PC-9 (cell line): Measurements from ENCODE around the gene IGFBP7. TPM values are rescaled to one million over a fixed set of nuclear protein-coding genes. Genes with fewer than 3 reads are reported as not detected.

Experiments
- BruUV-seq: library from RNA; stranded (reverse); fragments of 400-500 nt; replicated peaks from 2 replicates; lab custom pipeline; 2021; lab: Mats Ljungman, UMichigan
- CTCF ChIA-PET: fragments of 300-600 bp; sonication (Branson Sonifier 250); formaldehyde crosslinking; loops from one replicate; lab custom pipeline; 2022; ENCODE audit warnings: antibody characterized with exemption; lab: Charles Lee
- POLR2A ChIA-PET: fragments of 300-600 bp; sonication (Branson Sonifier 250); formaldehyde crosslinking; loops from one replicate; lab custom pipeline; 2022; ENCODE audit warnings: antibody characterized with exemption; ENCODE audit not compliant: unreplicated experiment; lab: Charles Lee
- DNase-seq, 2 experiments: peaks; one replicate each; pipeline versions ENCODE4 v3.0.0 to v3.0.0-alpha.2; 2015 to 2022; ENCODE audit warnings: mixed read lengths in 1 of 2
- H2AFZ ChIP-seq: fragments of 200-600 bp; sonication (generic); 2 replicates; pipeline ENCODE4 v1.8.1; 2017; ENCODE audit warnings: antibody characterized with exemption
- H3F3A ChIP-seq: fragments of 200-600 bp; sonication (generic); 2 replicates; pipeline ENCODE4 v1.8.1; 2017; ENCODE audit warnings: antibody characterized with exemption, mild to moderate bottlenecking, low read depth; ENCODE audit not compliant: insufficient read depth
- H3K27ac ChIP-seq: fragments of 200-600 bp; sonication (generic); 2 replicates; pipeline ENCODE4 v1.6.1; 2016; ENCODE audit warnings: mixed run types
- H3K27me3 ChIP-seq: fragments of 200-600 bp; sonication (generic); 2 replicates; pipeline ENCODE4 v1.6.1; 2016; ENCODE audit warnings: low read depth, mixed run types; ENCODE audit not compliant: insufficient read depth
- H3K36me3 ChIP-seq: fragments of 200-600 bp; sonication (generic); 2 replicates; pipeline ENCODE4 v1.6.1; 2016; ENCODE audit warnings: low read depth, mixed run types
- H3K4me1 ChIP-seq: fragments of 200-600 bp; sonication (generic); replicated peaks from 2 replicates; pipeline ENCODE4 v1.6.1; 2016; ENCODE audit warnings: mixed run types; ENCODE audit not compliant: insufficient read depth
- H3K4me2 ChIP-seq: fragments of 200-600 bp; sonication (generic); 2 replicates; pipeline ENCODE4 v1.6.1; 2017; ENCODE audit warnings: mixed run types
- H3K4me3 ChIP-seq: fragments of 200-600 bp; sonication (generic); 2 replicates; pipeline ENCODE4 v1.6.1; 2016; ENCODE audit warnings: mixed run types
- H3K79me2 ChIP-seq: fragments of 200-600 bp; sonication (generic); 2 replicates; pipeline ENCODE4 v1.6.1; 2017; ENCODE audit warnings: low read depth, mixed run types
- H3K9me2 ChIP-seq: fragments of 200-600 bp; sonication (generic); 2 replicates; pipeline ENCODE4 v1.8.1; 2017; ENCODE audit warnings: mild to moderate bottlenecking; ENCODE audit not compliant: insufficient read depth
- H3K9me3 ChIP-seq: fragments of 200-600 bp; sonication (generic); 2 replicates; pipeline ENCODE4 v1.8.1; 2016; ENCODE audit warnings: low read depth; ENCODE audit not compliant: insufficient read depth
- H4K20me1 ChIP-seq: fragments of 200-600 bp; sonication (generic); 2 replicates; pipeline ENCODE4 v1.8.1; 2017; ENCODE audit not compliant: insufficient read depth
- EZH2 ChIP-seq: fragments of 200-600 bp; sonication (generic); IDR thresholded peaks from 2 replicates; pipeline ENCODE4 v1.8.0; 2017; ENCODE audit warnings: antibody characterized with exemption, low read depth
- intact Hi-C: fragments of 100-400 bp; cut with micrococcal nuclease; formaldehyde crosslinking; loops from one replicate; pipeline ENCODE4 v1.10.0; 2022; ENCODE audit not compliant: unreplicated experiment
- total RNA-seq: library from RNA; stranded (reverse); gene quantifications from 2 replicates; pipeline ENCODE4 v1.2.3, GENCODE V29; 2021
- TF ChIP-seq, protein P1 (sequence below): fragments of 200-600 bp; sonication (generic); conservative IDR thresholded peaks from 2 replicates; pipeline ENCODE4 v1.6.1; 2017; ENCODE audit warnings: mixed run types, antibody characterized with exemption, mild to moderate bottlenecking, moderate library complexity

Gene IGFBP7
- total RNA-seq, 1 experiment from 2014 or later = 127 TPM

GRCh38 chr4:57136281-57136680, 26.1 kb upstream of the IGFBP7 start:
- intact Hi-C loops = no loop called here
- ChIA-PET CTCF (interaction anchor here (0.6 kb wide), 1 partner anchor 76 kb away, joined by 5 read pairs; no protein-coding TSS in a partner anchor), POLR2A (interaction anchor here (0.6 kb wide), 1 partner anchor 24 kb away, joined by 3 read pairs; no protein-coding TSS in a partner anchor)
- Histone ChIP-seq H3K4me1 (no peaks in the 10 kb centered on the region), H3F3A (no peaks in the 10 kb centered on the region), H3K4me3 (no peak overlapping the region), H3K79me2 (no peaks in the 10 kb centered on the region), H3K27ac (no peak overlapping the region), H3K36me3 (no peaks in the 10 kb centered on the region), H3K9me2 (no peaks in the 10 kb centered on the region), H3K27me3 (no peaks in the 10 kb centered on the region), H4K20me1 (no peaks in the 10 kb centered on the region), H3K9me3 (no peaks in the 10 kb centered on the region), H3K4me2 (no peak overlapping the region), H2AFZ (no peak overlapping the region)
- no TSS peak for BruUV-seq
- no peak for DNase-seq
- TF ChIP-seq, protein P1, sequence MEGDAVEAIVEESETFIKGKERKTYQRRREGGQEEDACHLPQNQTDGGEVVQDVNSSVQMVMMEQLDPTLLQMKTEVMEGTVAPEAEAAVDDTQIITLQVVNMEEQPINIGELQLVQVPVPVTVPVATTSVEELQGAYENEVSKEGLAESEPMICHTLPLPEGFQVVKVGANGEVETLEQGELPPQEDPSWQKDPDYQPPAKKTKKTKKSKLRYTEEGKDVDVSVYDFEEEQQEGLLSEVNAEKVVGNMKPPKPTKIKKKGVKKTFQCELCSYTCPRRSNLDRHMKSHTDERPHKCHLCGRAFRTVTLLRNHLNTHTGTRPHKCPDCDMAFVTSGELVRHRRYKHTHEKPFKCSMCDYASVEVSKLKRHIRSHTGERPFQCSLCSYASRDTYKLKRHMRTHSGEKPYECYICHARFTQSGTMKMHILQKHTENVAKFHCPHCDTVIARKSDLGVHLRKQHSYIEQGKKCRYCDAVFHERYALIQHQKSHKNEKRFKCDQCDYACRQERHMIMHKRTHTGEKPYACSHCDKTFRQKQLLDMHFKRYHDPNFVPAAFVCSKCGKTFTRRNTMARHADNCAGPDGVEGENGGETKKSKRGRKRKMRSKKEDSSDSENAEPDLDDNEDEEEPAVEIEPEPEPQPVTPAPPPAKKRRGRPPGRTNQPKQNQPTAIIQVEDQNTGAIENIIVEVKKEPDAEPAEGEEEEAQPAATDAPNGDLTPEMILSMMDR = no peak
- no peak for TF ChIP-seq EZH2

DNA sequence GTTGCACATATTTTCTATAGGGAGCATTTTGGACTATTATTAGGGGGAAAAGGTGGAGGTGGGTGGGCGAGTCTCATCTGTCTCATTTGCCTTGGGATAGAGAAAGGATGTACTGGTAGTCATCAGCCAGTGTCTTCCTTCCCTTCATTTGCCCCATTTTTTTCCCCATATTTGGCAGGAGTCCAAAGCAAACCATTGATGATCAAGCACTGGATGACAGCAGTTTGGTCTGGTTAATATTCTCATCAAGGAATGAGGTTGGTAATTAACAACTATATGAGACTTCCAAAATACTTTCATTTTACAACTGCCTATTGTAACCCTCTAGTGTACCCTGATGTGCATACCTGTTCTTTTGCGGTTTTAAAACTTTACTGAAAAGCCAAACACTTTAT, 22.6 kb upstream of the IGFBP7 start:
- no peak for TF ChIP-seq EZH2
- TF ChIP-seq, protein P1 = no peak
- POLR2A ChIA-PET = interaction anchor here (0.6 to 1.5 kb wide), 5 partner anchors 22 to 155 kb away, joined by 3 to 4 read pairs (median 3); partner anchors contain the start of genes IGFBP7, NOA1 and POLR2B

DNA sequence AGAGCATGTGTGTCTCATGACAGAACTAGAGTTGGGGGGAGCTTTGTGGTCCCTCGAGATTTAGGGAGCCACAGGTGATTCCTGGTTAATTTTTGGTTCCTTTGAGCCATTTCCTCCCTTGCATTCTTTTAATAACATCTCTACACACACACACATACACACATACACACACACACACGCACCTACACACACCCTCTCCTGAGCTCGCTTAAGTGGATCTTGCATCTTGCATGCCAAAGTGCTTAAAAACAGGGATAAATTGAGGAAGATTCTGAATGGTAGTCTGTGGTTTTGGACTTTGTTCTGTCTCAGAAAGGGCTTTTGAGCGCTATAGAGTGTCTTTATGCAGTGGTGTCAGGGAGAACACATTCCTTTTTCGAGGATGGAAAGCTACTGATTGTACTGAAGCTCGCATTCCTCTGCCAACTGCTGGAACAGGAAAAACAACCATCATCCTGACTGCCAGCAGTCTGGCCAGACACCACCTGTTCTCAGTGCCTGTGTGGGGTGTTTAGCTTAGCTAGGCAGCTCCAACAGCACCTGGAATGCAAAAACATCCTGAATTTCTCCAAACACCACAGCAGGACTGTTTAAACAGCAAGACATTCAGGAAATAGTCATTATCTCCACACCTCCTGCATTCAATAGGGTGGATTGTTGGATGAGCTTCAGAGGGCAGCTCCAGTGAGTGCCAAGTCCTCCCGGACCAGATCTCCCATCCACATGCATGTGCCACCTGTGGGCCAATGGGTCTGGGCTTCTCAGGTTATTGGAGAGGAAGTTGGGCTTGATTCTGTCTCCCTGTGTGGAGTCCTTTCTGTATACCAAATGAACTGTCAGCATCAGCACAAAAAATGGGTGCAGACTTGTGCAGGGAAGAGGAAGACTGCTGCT, 21.9 kb upstream of the IGFBP7 start:
- ChIA-PET POLR2A (interaction anchor here (0.6 to 1.5 kb wide), 6 partner anchors 22 to 155 kb away, joined by 3 to 4 read pairs (median 3); partner anchors contain the start of genes IGFBP7, NOA1 and POLR2B), CTCF (no interaction called here)
- Histone ChIP-seq H3K9me2 (no peaks in the 10 kb centered on the region), H3K27ac (no peak overlapping the region), H2AFZ (no peak overlapping the region), H3K4me2 (no peak overlapping the region), H4K20me1 (no peaks in the 10 kb centered on the region), H3K27me3 (no peaks in the 10 kb centered on the region), H3K79me2 (no peaks in the 10 kb centered on the region), H3K36me3 (no peaks in the 10 kb centered on the region), H3K4me3 (no peak overlapping the region), H3K9me3 (no peaks in the 10 kb centered on the region), H3F3A (no peaks in the 10 kb centered on the region), H3K4me1 (no peaks in the 10 kb centered on the region)
- BruUV-seq = no TSS peak
- DNase-seq = peak in 1 of 2 experiments; percentile 55
- intact Hi-C loops = loop anchor here (2.0 kb wide), 1 partner anchor 13 kb away; no protein-coding TSS in a partner anchor
- no peak for TF ChIP-seq EZH2
- TF ChIP-seq, protein P1 = no peak

More for the DNA sequence above, 22.6 kb upstream of the IGFBP7 start:
- Histone ChIP-seq H3K27me3 (no peaks in the 10 kb centered on the region), H3K4me1 (no peaks in the 10 kb centered on the region), H3K9me3 (no peaks in the 10 kb centered on the region), H3K9me2 (no peaks in the 10 kb centered on the region), H3K4me2 (no peak overlapping the region), H3K4me3 (no peak overlapping the region), H3K79me2 (no peaks in the 10 kb centered on the region), H2AFZ (no peak overlapping the region), H3K36me3 (no peaks in the 10 kb centered on the region), H3F3A (no peaks in the 10 kb centered on the region), H4K20me1 (no peaks in the 10 kb centered on the region), H3K27ac (no peak overlapping the region)
- CTCF ChIA-PET = no interaction called here
- BruUV-seq = no TSS peak
- intact Hi-C loops = loop anchor here (2.0 kb wide), 1 partner anchor 14 kb away; no protein-coding TSS in a partner anchor
- no peak for DNase-seq
